ENCODE measurements around the gene DDRGK1. TPM values are rescaled to one million over a fixed set of nuclear protein-coding genes. Genes with fewer than 3 reads are reported as not detected.

The DDRGK1 gene
- total and polyA plus RNA-seq, 5 experiments from 2014 or later = 39.7 to 57.4 (median 50.5) TPM

DNA sequence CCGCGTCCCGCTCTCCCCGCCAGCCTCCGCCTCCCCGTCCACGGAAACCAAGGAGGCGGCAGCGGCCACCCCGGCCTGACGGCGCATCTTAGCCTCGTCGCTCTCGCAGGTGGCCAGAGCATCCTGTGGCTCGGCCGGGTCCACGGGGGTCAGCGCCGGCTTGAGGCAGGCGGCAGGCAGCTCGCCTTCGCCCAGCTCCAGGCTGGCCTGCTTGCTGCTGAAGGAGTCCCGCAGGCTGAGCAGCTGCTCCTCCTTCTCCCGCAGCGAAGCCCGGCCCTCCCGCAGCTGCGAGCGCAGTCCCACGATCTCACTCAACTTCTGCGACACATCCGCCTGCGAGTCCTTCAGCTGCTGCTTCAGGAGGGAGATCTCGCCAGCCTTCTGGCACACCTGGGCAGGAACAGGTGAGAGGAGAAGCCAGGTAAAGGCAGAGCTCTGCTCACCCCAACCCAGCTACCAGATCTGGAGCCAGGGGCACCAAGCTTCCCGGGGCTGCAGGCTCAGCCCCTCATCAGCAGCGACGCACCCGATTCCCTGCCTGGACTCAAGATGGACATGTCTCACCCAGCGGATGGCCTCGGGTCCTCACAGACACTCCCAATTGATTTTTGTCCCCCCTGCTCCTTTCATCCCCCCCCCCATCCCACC is 39.6 kb downstream of the DDRGK1 start:
- H3K4me1 Mint-ChIP-seq = peaks cover 6 to 13% (median 10%) of the 10 kb centered on the region in 4 donors
- POLR2A ChIA-PET = no interaction called here
- peak; percentile 7 to 24 for ATAC-seq
- H3K36me3 Mint-ChIP-seq = no peaks in the 10 kb centered on the region
- peak overlapping the region in 7 of 10 donors; percentile 15 to 59 (median 49) for H3K4me3 Mint-ChIP-seq
- H3K9me3 Mint-ChIP-seq = no peaks in the 10 kb centered on the region
- H3K27me3 Mint-ChIP-seq = peaks cover 3 to 16% (median 11%) of the 10 kb centered on the region in 5 donors
- DNase-seq = no peak
- peak overlapping the region in 3 of 10 donors; percentile 44 to 61 (median 48) for H3K27ac Mint-ChIP-seq

DNA sequence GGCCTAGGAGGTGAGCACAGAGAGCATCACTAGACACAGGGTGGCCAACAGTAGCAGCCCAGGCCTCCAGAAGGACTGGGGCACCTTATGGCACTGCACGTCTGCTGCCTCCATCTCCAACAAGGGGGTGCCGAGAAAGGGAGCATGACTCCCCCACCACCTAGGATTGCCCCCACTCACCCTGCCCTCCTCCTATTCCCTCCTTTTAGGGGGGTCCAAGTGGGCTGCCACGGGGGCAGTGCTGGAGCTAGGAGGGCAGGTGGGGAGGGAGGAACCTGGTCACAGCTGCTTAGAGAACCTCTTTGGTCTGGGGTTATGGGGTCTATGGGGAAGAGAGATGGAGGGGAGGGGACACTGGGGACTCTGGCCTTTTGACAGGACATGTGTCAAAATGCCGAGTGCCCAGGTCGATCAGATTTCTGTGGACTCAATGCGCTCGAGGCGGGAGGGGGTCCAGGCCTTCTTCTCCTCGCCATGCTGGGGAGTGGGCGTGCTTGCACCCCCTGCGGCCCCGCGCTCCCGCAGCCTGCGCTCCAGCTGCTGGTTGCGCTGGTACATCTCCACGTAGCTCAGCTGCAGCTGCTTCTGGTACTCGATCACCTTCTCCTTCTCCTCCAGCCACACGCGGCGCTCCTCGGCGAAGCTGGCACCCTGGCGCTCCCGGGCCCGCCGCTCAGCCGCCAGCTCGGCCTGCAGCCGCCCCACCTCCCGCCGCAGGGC is 40.3 kb downstream of the DDRGK1 start:
- no peak overlapping the region for H3K27ac Mint-ChIP-seq
- peaks cover 0 to 2% (median 0%) of the 10 kb centered on the region in 3 donors for H3K36me3 Mint-ChIP-seq
- peaks cover 3 to 13% (median 9%) of the 10 kb centered on the region in 5 donors for H3K27me3 Mint-ChIP-seq
- peak overlapping the region in 1 of 10 donors; percentile 34 for H3K4me3 Mint-ChIP-seq
- no peaks in the 10 kb centered on the region for H3K9me3 Mint-ChIP-seq
- peaks cover 10 to 18% (median 13%) of the 10 kb centered on the region in 4 donors for H3K4me1 Mint-ChIP-seq
- POLR2A ChIA-PET = no interaction called here
- DNase-seq (no peak), ATAC-seq (no peak)

DNA sequence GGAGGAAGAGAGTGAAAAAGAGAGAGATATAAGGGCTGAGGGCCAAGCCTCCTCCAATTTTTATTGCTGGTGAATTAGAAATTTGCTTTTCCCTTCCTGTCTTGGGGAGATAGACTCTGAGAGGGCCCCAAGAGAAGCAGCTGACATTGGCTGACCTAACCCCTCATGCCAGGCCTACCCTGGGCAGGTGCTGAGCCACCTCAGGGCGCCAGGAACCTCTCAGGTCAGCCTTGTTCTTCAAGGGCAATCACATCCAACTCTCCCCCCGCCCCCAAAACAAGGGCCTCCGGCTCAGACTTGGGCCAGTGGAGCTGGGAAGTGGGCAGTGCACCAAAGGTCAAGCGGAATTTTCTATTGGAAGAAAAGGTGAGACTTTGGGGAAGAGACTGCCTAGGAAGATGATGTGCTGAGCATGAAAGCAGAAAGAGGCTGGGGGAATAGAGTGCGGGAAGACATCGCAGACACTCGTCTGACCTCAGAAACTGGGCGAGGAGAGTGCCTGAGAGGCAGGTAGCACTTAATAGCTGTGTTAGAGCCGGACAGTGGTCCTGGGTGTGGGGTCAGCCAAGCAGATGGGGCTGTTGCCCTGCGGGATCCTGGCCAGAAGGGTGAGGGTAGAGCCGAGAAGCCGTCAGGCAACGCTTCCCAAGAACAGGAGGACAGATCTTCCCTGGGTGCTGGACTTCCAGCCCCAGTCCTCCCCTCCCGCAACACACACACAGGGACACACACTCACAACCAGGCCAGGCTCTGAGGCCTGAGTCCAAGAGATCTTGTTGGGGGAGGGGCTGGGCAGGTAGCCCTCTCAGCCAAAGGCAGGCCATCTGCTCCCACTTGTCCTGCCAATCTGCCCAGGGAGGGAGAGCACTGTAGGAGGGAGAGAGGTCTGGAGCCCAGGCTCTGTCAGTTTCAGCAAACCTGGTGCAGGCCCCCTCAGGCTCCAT is 41.1 kb downstream of the DDRGK1 start:
- Mint-ChIP-seq H3K4me1 (peaks cover 11 to 18% (median 17%) of the 10 kb centered on the region in 4 donors), H3K27ac (peak overlapping the region in 1 of 10 donors; percentile 46), H3K4me3 (peak overlapping the region in 4 of 10 donors; percentile 10 to 71 (median 26)), H3K9me3 (no peaks in the 10 kb centered on the region), H3K36me3 (peaks cover 0 to 4% (median 0%) of the 10 kb centered on the region in 3 donors), H3K27me3 (peaks cover 0 to 8% (median 1%) of the 10 kb centered on the region in 5 donors)
- ATAC-seq (no peak), DNase-seq (no peak)
- POLR2A ChIA-PET = interaction anchor here (0.5 to 0.8 kb wide), 2 partner anchors 71 to 449 kb away, joined by 3 read pairs; no protein-coding TSS in a partner anchor

DNA sequence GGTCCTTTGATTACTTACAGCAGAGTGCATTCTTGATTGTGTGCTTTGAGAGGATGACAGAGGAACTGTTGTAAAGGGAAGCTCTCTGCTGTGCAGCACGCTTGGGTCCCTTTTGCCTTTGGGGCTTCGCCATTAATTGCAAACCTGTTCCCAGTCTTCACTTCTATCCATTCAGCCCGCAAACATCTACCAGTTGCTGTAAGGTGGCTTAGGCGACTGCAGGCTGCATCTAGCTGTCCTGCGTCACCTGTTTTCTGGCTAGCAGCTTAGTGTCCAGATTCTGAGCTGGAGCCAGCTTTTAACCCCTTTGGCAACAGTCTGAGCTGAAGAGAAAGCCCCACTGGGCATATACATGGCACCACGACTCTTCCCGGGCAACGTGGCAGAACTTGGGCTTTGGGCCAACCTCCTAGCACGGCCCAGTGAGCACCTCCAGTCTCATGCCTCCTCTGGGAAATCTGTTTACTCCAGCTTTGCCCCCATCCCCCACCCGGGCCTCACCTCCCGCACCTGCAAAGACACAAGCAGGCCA is 42.3 kb downstream of the DDRGK1 start:
- H3K4me3 Mint-ChIP-seq = peak overlapping the region in 2 of 10 donors; percentile 32 to 66
- peaks cover 0 to under 1% (median 0%) of the 10 kb centered on the region in 5 donors for H3K27me3 Mint-ChIP-seq
- H3K36me3 Mint-ChIP-seq = peaks cover 0 to 4% (median 0%) of the 10 kb centered on the region in 3 donors
- H3K4me1 Mint-ChIP-seq = peaks cover 18 to 29% (median 25%) of the 10 kb centered on the region in 4 donors
- H3K9me3 Mint-ChIP-seq = no peaks in the 10 kb centered on the region
- ATAC-seq = no peak
- H3K27ac Mint-ChIP-seq = peak overlapping the region in 3 of 10 donors; percentile 19 to 43 (median 37)
- DNase-seq = no peak
- POLR2A ChIA-PET = interaction anchor here (0.5 kb wide), 1 partner anchor 36 kb away, joined by 5 read pairs; no protein-coding TSS in a partner anchor

DNA sequence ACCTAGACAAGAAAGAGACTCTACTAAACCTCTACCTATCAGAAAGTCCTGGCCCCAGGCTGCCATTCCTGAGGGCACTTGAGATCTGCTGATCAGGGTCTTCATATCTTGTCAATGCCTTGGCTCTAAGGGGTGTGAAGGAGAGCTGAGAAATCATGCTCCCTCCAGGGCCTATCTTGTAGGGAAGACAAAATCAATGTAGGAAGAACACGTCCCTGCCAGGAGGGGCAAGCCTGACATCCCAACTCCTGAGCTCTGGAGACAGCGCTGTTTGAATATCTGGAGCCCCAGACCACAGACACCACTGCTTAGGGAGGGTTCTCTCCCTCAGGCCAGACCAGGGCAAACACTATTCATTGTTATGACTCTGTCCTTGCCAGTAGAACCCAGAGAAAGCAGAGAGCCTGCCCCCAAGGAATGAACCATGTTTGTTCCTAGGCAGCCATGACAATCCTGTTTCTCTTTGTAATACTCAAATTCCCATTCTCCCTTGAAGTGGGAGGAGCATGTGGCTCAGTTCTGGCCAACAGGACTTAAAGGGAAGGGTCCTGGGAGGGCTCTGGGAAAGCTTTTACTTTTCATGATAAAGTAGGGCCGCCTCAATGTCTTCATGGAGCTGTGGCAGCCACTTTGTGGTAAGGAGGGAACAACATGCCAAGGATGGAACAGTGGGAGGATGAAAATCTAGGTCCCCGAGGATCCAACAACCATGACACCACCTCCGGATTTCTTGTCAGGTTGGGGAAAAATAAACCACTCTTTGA is 43.0 kb downstream of the DDRGK1 start:
- ATAC-seq (no peak), DNase-seq (no peak)
- POLR2A ChIA-PET = interaction anchor here (0.5 kb wide), 1 partner anchor 35 kb away, joined by 5 read pairs; no protein-coding TSS in a partner anchor
- H3K9me3 Mint-ChIP-seq = no peaks in the 10 kb centered on the region
- no peaks in the 10 kb centered on the region for H3K27me3 Mint-ChIP-seq
- H3K4me1 Mint-ChIP-seq = peaks cover 23 to 36% (median 32%) of the 10 kb centered on the region in 4 donors
- peak overlapping the region in 8 of 10 donors; percentile 19 to 76 (median 57) for H3K27ac Mint-ChIP-seq
- H3K36me3 Mint-ChIP-seq = peaks cover 0 to 4% (median under 1%) of the 10 kb centered on the region in 3 donors
- peak overlapping the region in 8 of 10 donors; percentile 22 to 85 (median 50) for H3K4me3 Mint-ChIP-seq

DNA sequence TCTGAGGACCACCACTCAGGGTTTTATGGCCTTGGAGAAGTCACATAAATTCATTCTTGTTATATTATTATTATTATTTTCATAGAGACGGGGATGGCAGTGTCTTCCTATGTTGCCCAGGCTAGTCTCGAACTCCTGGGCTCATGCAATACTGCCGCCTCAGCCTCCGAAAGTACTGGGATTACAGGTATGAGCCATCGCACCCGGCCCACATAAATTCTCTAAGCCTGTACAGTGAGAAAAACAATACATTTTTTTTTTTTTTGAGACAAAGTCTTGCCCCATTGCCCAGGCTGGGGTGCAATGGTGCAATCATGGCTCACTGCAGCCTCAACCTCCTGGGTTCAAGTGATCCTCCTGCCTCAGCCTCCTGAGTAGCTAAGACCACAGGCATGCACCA is 44.1 kb downstream of the DDRGK1 start:
- Mint-ChIP-seq H3K9me3 (no peaks in the 10 kb centered on the region), H3K27me3 (no peaks in the 10 kb centered on the region)

DNA sequence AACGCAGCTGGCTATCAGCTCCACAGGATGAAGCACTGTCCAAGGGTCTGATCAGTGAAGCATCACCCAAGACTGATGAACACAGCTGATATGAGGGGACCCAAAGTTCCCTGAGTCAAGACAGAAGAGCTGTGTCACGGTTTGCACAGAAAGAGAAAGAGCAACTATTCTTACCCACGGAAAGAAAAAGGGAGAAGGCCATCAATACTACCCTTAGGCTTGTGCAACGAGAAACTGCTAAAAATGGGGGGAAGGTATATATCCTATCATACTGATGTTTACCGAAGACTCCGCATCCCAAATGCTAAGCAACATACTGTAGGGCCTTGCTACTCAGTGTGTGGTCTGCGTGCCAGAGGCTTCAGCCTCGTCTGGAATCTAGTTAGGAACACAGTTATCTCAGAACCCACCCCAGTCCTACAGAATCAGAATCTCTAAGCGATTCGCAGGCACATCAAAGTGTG is 45.5 kb downstream of the DDRGK1 start:
- peak overlapping the region; percentile 91 to 98 (median 97) for H3K27ac Mint-ChIP-seq
- POLR2A ChIA-PET = interaction anchor here (0.6 to 2.7 kb wide), 16 partner anchors 9 to 173 kb away, joined by 3 to 17 read pairs (median 5); partner anchors contain the start of genes ITPA, OXT and SLC4A11
- peaks cover 31 to 55% (median 51%) of the 10 kb centered on the region in 4 donors for H3K4me1 Mint-ChIP-seq
- H3K4me3 Mint-ChIP-seq = peak overlapping the region; percentile 87 to 99 (median 96)
- H3K27me3 Mint-ChIP-seq = no peaks in the 10 kb centered on the region
- ATAC-seq = peak; percentile 6 to 14
- H3K9me3 Mint-ChIP-seq = no peaks in the 10 kb centered on the region
- DNase-seq = peak in 1 of 10 donors; percentile 34
- H3K36me3 Mint-ChIP-seq = peaks cover 0 to 21% (median 4%) of the 10 kb centered on the region in 3 donors

More for the DNA sequence above, 44.1 kb downstream of the DDRGK1 start:
- Mint-ChIP-seq H3K4me1 (peaks cover 29 to 45% (median 42%) of the 10 kb centered on the region in 4 donors), H3K27ac (peak overlapping the region in 4 of 10 donors; percentile 19 to 61 (median 48)), H3K4me3 (peak overlapping the region in 6 of 10 donors; percentile 41 to 98 (median 68)), H3K36me3 (peaks cover 0 to 10% (median 4%) of the 10 kb centered on the region in 3 donors)
- POLR2A ChIA-PET = interaction anchor here (0.6 to 2.7 kb wide), 20 partner anchors 9 to 294 kb away, joined by 3 to 17 read pairs (median 4); partner anchors contain the start of gene ITPA
- DNase-seq = no peak
- ATAC-seq = no peak

DNA sequence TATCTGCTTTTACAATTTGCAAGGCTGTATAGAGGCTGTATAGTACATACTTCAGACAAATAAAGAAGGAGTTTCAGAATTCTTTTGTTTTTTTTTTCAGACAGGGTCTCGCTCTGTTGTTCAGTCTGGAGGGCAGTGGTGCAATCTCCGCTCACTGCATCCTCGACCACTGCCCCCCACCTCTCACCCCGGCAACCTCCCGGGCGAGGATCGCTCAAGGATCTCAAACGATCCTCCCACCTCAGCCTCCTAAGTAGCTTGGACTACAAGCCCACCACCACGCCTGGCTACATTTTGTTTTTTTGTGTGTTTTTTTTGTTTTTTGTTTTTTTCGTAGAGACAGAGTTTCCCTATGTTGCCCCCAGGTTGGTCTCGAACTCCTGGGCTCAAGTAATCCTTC is 46.7 kb downstream of the DDRGK1 start:
- POLR2A ChIA-PET = interaction anchor here (0.7 to 2.7 kb wide), 8 partner anchors 14 to 285 kb away, joined by 3 to 25 read pairs (median 5); partner anchors contain the start of gene OXT
- Mint-ChIP-seq H3K4me1 (peaks cover 36 to 66% (median 62%) of the 10 kb centered on the region in 4 donors), H3K36me3 (peaks cover 0 to 31% (median 4%) of the 10 kb centered on the region in 3 donors), H3K4me3 (peak overlapping the region; percentile 66 to 99 (median 69)), H3K27ac (peak overlapping the region; percentile 59 to 98 (median 88)), H3K27me3 (no peaks in the 10 kb centered on the region), H3K9me3 (no peaks in the 10 kb centered on the region)
- DNase-seq (no peak), ATAC-seq (peak; percentile 8 to 12)

DNA sequence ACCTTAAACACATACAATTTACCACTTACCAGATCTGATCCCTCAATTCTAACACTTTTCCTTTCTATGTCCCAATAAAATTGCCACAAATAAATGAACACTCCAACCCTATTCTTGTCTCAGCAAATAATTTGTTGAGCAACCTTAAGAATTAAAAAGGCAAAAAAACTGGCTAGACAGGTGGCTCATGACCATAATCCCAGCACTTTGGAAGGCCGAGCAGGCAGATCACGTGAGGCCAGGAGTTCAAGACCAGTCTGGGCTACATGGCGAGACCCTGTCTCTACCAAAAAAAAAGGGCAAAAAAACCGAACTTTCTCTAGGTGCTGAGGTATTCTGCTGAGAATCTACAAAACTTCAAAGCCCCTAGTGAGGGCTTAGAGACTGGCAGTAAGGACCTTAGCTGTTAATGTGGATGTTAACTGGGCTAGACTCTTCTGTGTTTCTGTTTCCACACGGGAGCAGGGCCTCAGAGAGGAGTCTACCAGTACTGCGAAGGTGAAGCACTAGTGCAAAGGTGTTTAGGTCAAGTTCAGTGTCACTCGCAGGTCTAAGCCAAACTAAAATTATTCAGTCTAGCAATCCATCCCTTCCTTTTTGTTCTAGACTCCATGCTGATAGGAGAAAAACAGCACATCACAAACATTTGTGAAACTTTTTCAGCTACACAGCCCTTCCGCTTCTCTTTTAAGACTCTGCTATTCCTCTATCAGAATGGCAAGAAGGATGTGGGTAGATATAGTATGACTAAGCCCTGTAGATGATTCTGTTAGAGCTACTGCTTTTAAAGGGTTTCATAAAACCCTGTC is 47.5 kb downstream of the DDRGK1 start:
- Mint-ChIP-seq H3K27ac (peak overlapping the region; percentile 59 to 98 (median 88)), H3K9me3 (no peaks in the 10 kb centered on the region), H3K27me3 (no peaks in the 10 kb centered on the region), H3K4me3 (peak overlapping the region; percentile 66 to 99 (median 69)), H3K36me3 (peaks cover 0 to 39% (median 4%) of the 10 kb centered on the region in 3 donors), H3K4me1 (peaks cover 36 to 73% (median 69%) of the 10 kb centered on the region in 4 donors)
- POLR2A ChIA-PET = interaction anchor here (0.6 to 2.4 kb wide), 9 partner anchors 15 to 285 kb away, joined by 3 to 25 read pairs (median 4); partner anchors contain the start of gene OXT
- DNase-seq = peak in 3 of 10 donors; percentile 31 to 62 (median 53)
- peak; percentile 79 to 83 for ATAC-seq
